ENCODE results near the gene SMIM21. TPM values are rescaled to one million over a fixed set of nuclear protein-coding genes. Genes with fewer than 3 reads are reported as not detected.

SMIM21 gene
- total RNA-seq, 2 donors from 2014 or later = not detected

DNA sequence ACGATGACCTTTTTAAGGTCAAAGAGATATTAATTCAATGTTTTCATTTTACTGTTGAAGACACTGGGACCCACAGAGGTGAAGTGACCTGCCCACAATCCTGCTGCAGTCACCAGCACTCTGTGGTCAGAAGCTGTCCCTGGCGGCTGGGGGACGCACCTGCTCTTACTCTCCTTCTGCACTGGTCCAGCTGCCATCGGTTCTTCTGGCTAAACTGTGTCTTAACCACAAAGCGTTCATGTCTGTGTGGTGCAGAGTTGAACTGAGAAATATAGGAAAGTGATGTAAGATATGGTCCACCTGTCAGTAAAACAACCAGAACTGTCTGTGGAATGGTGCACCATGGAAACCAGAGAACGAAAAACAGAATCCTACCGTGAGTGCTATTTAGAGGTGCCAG, 44.9 kb upstream of the SMIM21 start:
- intact Hi-C loops (cut with DNase I) = loop anchor here (10.0 kb wide), 2 partner anchors 578 to 818 kb away; no protein-coding TSS in a partner anchor
- Histone ChIP-seq H3K4me3 (no peak overlapping the region), H3K27ac (no peak overlapping the region), H3K27me3 (no peaks in the 10 kb centered on the region), H3K4me1 (no peaks in the 10 kb centered on the region), H3K9ac (ENCODE audit: low read depth in 2 of 2, low read length in 2 of 2) (no peak overlapping the region), H3K36me3 (no peaks in the 10 kb centered on the region), H3K9me3 (no peaks in the 10 kb centered on the region)
- TF ChIP-seq, protein P1, sequence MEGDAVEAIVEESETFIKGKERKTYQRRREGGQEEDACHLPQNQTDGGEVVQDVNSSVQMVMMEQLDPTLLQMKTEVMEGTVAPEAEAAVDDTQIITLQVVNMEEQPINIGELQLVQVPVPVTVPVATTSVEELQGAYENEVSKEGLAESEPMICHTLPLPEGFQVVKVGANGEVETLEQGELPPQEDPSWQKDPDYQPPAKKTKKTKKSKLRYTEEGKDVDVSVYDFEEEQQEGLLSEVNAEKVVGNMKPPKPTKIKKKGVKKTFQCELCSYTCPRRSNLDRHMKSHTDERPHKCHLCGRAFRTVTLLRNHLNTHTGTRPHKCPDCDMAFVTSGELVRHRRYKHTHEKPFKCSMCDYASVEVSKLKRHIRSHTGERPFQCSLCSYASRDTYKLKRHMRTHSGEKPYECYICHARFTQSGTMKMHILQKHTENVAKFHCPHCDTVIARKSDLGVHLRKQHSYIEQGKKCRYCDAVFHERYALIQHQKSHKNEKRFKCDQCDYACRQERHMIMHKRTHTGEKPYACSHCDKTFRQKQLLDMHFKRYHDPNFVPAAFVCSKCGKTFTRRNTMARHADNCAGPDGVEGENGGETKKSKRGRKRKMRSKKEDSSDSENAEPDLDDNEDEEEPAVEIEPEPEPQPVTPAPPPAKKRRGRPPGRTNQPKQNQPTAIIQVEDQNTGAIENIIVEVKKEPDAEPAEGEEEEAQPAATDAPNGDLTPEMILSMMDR (IDR thresholded peaks at IDR 0.05) = no peak
- no peak for DNase-seq

DNA sequence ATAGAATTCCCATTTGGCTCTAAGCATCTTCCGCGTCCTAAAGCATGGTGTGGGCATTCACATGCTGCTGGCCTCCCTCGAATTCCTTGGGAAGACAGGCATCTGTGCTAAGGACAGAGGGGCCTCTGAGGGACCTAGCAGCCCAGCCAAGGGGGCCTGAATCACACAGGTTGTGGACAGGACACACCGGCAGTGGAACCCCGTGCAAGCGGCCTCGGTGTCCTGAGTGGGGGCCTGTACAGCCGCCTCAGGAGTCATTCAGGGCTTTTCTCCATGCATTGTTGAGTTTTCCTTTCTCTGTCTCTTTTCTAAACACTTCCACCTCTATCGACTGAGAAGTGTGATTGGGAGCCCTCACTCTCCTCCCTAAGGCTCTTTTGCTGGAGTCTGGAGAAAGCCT, 44.3 kb upstream of the SMIM21 start:
- DNase-seq = no peak
- no peaks in the 10 kb centered on the region for H3K36me3 ChIP-seq
- intact Hi-C loops (cut with DNase I) = loop anchor here (10.0 kb wide), 2 partner anchors 577 to 817 kb away; no protein-coding TSS in a partner anchor
- H3K27me3 ChIP-seq = no peaks in the 10 kb centered on the region
- TF ChIP-seq, protein P1 (IDR thresholded peaks at IDR 0.05) = no peak
- no peak overlapping the region for H3K27ac ChIP-seq
- no peak overlapping the region for H3K4me3 ChIP-seq
- H3K4me1 ChIP-seq = no peaks in the 10 kb centered on the region
- H3K9me3 ChIP-seq = no peaks in the 10 kb centered on the region
- no peak overlapping the region for H3K9ac ChIP-seq (ENCODE audit: low read depth in 2 of 2, low read length in 2 of 2)

DNA sequence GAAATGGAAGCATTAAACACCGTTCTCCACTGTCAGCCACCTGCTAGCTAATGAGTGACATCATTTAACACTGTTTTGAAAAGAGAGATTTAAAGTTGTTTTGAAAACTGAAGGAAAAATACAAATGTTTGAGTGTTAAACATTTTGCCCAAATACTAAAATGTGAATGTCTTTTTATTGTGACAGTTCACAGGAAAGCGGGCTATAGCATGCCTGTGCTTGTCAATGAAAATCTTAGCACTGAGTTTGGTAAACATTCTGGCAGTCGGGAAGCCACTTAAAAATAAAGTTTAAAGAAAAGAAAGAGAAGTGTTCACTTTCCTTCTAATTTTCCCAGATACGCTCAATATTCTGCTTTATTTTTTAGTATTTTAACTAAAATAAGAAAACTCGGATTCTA, 40.3 kb upstream of the SMIM21 start:
- H3K36me3 ChIP-seq = no peaks in the 10 kb centered on the region
- no peaks in the 10 kb centered on the region for H3K9me3 ChIP-seq
- H3K4me1 ChIP-seq = no peaks in the 10 kb centered on the region
- H3K4me3 ChIP-seq = no peak overlapping the region
- intact Hi-C loops (cut with DNase I) = no loop called here
- no peaks in the 10 kb centered on the region for H3K27me3 ChIP-seq
- no peak overlapping the region for H3K9ac ChIP-seq (ENCODE audit: low read depth in 2 of 2, low read length in 2 of 2)
- TF ChIP-seq, protein P1 (IDR thresholded peaks at IDR 0.05) = no peak
- no peak overlapping the region for H3K27ac ChIP-seq
- DNase-seq = no peak

DNA sequence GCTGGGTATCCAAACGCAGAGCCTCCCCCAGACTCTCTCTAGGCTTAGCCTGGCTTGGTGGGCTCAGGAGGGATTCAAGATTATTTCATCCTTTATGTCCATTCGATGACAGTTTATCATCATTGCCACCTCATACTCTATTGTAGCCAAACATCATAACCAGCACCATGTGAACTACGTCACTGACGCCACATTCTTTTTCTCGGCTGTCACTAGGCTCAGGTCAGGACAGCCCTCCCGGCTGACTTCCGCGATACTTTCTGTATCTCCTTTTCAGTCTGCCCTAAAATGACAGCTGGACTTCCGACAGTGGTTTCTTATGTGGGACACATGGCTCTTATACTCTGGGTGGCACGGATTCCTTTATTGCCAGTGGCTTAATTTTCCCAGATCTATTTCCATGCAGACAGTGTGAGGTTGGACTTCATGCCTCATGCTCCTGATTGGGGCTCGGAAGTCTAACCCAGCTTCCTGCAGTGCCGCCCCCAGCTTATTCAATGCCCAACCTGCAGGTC, 39.8 kb upstream of the SMIM21 start:
- H3K27me3 ChIP-seq = no peaks in the 10 kb centered on the region
- DNase-seq = no peak

DNA sequence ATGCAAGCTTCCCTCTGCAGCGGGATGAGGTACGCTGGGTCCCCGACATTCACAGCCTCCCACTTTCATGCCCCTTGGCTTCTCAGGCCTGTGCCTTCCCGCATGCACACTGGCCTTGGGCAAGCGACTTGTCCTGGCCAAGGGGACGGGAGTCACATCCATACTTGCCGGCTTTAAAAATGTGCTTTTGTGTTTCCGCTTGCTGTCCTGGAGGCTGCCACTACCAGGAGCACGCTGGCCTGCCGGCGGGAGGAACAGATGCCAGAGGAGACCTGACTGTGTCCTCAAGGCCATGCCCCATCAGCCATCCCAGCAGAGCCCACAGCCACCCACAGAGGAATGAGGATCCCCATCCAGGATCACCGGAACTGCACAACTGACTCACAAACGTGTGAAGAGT, 36.9 kb upstream of the SMIM21 start:
- DNase-seq = no peak
- H3K27ac ChIP-seq = no peak overlapping the region
- TF ChIP-seq, protein P1 (IDR thresholded peaks at IDR 0.05) = no peak
- intact Hi-C loops (cut with DNase I) = no loop called here
- H3K4me1 ChIP-seq = no peaks in the 10 kb centered on the region
- H3K36me3 ChIP-seq = no peaks in the 10 kb centered on the region
- H3K9ac ChIP-seq (ENCODE audit: low read depth in 2 of 2, low read length in 2 of 2) = no peak overlapping the region
- H3K27me3 ChIP-seq = no peaks in the 10 kb centered on the region
- H3K4me3 ChIP-seq = no peak overlapping the region
- no peaks in the 10 kb centered on the region for H3K9me3 ChIP-seq

More for the DNA sequence above, 39.8 kb upstream of the SMIM21 start:
- no peak overlapping the region for H3K4me3 ChIP-seq
- no peaks in the 10 kb centered on the region for H3K36me3 ChIP-seq
- no peak overlapping the region for H3K9ac ChIP-seq (ENCODE audit: low read depth in 2 of 2, low read length in 2 of 2)
- TF ChIP-seq, protein P1 (IDR thresholded peaks at IDR 0.05) = no peak
- H3K27ac ChIP-seq = no peak overlapping the region
- intact Hi-C loops (cut with DNase I) = no loop called here
- no peaks in the 10 kb centered on the region for H3K4me1 ChIP-seq
- no peaks in the 10 kb centered on the region for H3K9me3 ChIP-seq

Data from colonic mucosa (tissue), 4 donors.